Mucosa of rectum (tissue), 2 donors: ENCODE data around the gene PARN.

Source experiments
- H3K27ac ChIP-seq, 2 donors: one replicate each; pipeline ENCODE4 v1.7.0; 2013; ENCODE audit warnings: inconsistent platforms in 2 of 2, low read depth in 2 of 2, low read length in 2 of 2
- H3K27me3 ChIP-seq, 2 donors: one replicate each; pipeline ENCODE4 v1.7.0; 2013; ENCODE audit warnings: low read length in 2 of 2; ENCODE audit not compliant: control insufficient read depth in 2 of 2, insufficient read depth in 2 of 2
- H3K36me3 ChIP-seq, 2 donors: one replicate each; pipeline ENCODE4 v1.7.0; 2013; ENCODE audit warnings: low read length in 2 of 2; ENCODE audit not compliant: control insufficient read depth in 2 of 2, insufficient read depth in 2 of 2
- H3K4me1 ChIP-seq, 2 donors: one replicate each; pipeline ENCODE4 v1.7.0; 2013; ENCODE audit warnings: low read length in 2 of 2, mild to moderate bottlenecking in 1 of 2; ENCODE audit not compliant: control insufficient read depth in 2 of 2, insufficient read depth in 2 of 2
- H3K4me3 ChIP-seq, 2 donors: one replicate each; pipeline ENCODE4 v1.7.0; 2013; ENCODE audit warnings: low read length in 2 of 2
- H3K9ac ChIP-seq, 2 donors: one replicate each; pipeline ENCODE4 v1.7.0; 2013; ENCODE audit warnings: low read length in 2 of 2, low read depth in 1 of 2, mild to moderate bottlenecking in 1 of 2
- H3K9me3 ChIP-seq, 2 donors: one replicate each; pipeline ENCODE4 v1.7.0; 2013; ENCODE audit warnings: low read length in 2 of 2; ENCODE audit not compliant: control insufficient read depth in 2 of 2
- donor health status: healthy.
- donor health status: Normal muscosa, but diverticular disease.

The PARN gene

GRCh38 chr16:14485811-14486519 lies 144.1 kb downstream of the PARN start:
- Histone ChIP-seq H3K36me3 (peaks cover 8 to 15% of the 10 kb centered on the region in 2 donors), H3K4me3 (peak overlapping the region in 1 of 2 donors; percentile 59), H3K27me3 (no peaks in the 10 kb centered on the region), H3K27ac (no peak overlapping the region), H3K4me1 (peaks cover 0 to 12% of the 10 kb centered on the region in 2 donors), H3K9me3 (no peaks in the 10 kb centered on the region), H3K9ac (no peak overlapping the region)

GRCh38 chr16:14485121-14485551 lies 144.9 kb downstream of the PARN start:
- peaks cover 0 to 12% of the 10 kb centered on the region in 2 donors for H3K4me1 ChIP-seq
- H3K27me3 ChIP-seq = no peaks in the 10 kb centered on the region
- H3K27ac ChIP-seq = no peak overlapping the region

GRCh38 chr16:14483819-14484385 lies 146.2 kb downstream of the PARN start:
- no peak overlapping the region for H3K4me3 ChIP-seq
- peaks cover 12 to 24% of the 10 kb centered on the region in 2 donors for H3K36me3 ChIP-seq
- no peaks in the 10 kb centered on the region for H3K27me3 ChIP-seq
- no peak overlapping the region for H3K9ac ChIP-seq
- no peaks in the 10 kb centered on the region for H3K9me3 ChIP-seq
- H3K27ac ChIP-seq = no peak overlapping the region
- H3K4me1 ChIP-seq = peaks cover 0 to 12% of the 10 kb centered on the region in 2 donors

More at GRCh38 chr16:14485121-14485551, 144.9 kb downstream of the PARN start:
- Histone ChIP-seq H3K36me3 (peaks cover 12 to 21% of the 10 kb centered on the region in 2 donors), H3K4me3 (no peak overlapping the region), H3K9me3 (no peaks in the 10 kb centered on the region), H3K9ac (peak overlapping the region in 1 of 2 donors; percentile 24)

GRCh38 chr16:14476183-14476582 lies 153.9 kb downstream of the PARN start:
- Histone ChIP-seq H3K4me1 (no peaks in the 10 kb centered on the region), H3K27ac (no peak overlapping the region), H3K36me3 (peaks cover 4 to 13% of the 10 kb centered on the region in 2 donors), H3K27me3 (no peaks in the 10 kb centered on the region), H3K9ac (no peak overlapping the region), H3K9me3 (no peaks in the 10 kb centered on the region), H3K4me3 (no peak overlapping the region)

GRCh38 chr16:14475370-14476139 lies 154.5 kb downstream of the PARN start:
- H3K4me3 ChIP-seq = no peak overlapping the region
- H3K4me1 ChIP-seq = no peaks in the 10 kb centered on the region
- H3K36me3 ChIP-seq = peaks cover 3 to 11% of the 10 kb centered on the region in 2 donors
- no peaks in the 10 kb centered on the region for H3K9me3 ChIP-seq
- H3K27ac ChIP-seq = no peak overlapping the region
- no peak overlapping the region for H3K9ac ChIP-seq
- H3K27me3 ChIP-seq = no peaks in the 10 kb centered on the region

GRCh38 chr16:14473488-14473887 lies 156.6 kb downstream of the PARN start:
- no peak overlapping the region for H3K27ac ChIP-seq
- H3K9me3 ChIP-seq = no peaks in the 10 kb centered on the region
- H3K9ac ChIP-seq = no peak overlapping the region
- H3K4me1 ChIP-seq = no peaks in the 10 kb centered on the region
- H3K4me3 ChIP-seq = no peak overlapping the region
- peaks cover 0 to 4% of the 10 kb centered on the region in 2 donors for H3K36me3 ChIP-seq
- no peaks in the 10 kb centered on the region for H3K27me3 ChIP-seq

GRCh38 chr16:14472357-14472756 lies 157.7 kb downstream of the PARN start:
- no peak overlapping the region for H3K4me3 ChIP-seq
- peaks cover 0 to 4% of the 10 kb centered on the region in 2 donors for H3K36me3 ChIP-seq
- H3K27ac ChIP-seq = no peak overlapping the region
- no peak overlapping the region for H3K9ac ChIP-seq
- no peaks in the 10 kb centered on the region for H3K4me1 ChIP-seq
- H3K27me3 ChIP-seq = no peaks in the 10 kb centered on the region
- H3K9me3 ChIP-seq = no peaks in the 10 kb centered on the region

GRCh38 chr16:14470788-14471187 lies 159.3 kb downstream of the PARN start:
- H3K4me1 ChIP-seq = no peaks in the 10 kb centered on the region
- no peaks in the 10 kb centered on the region for H3K9me3 ChIP-seq
- no peak overlapping the region for H3K9ac ChIP-seq
- no peak overlapping the region for H3K27ac ChIP-seq
- no peak overlapping the region for H3K4me3 ChIP-seq
- no peaks in the 10 kb centered on the region for H3K27me3 ChIP-seq
- H3K36me3 ChIP-seq = peaks cover 0 to 4% of the 10 kb centered on the region in 2 donors

GRCh38 chr16:14465799-14466198 lies 164.3 kb downstream of the PARN start:
- H3K9ac ChIP-seq = no peak overlapping the region
- H3K4me1 ChIP-seq = no peaks in the 10 kb centered on the region
- no peak overlapping the region for H3K27ac ChIP-seq
- no peaks in the 10 kb centered on the region for H3K36me3 ChIP-seq
- H3K27me3 ChIP-seq = no peaks in the 10 kb centered on the region
- H3K9me3 ChIP-seq = no peaks in the 10 kb centered on the region
- H3K4me3 ChIP-seq = no peak overlapping the region

GRCh38 chr16:14464796-14465195 lies 165.3 kb downstream of the PARN start:
- no peak overlapping the region for H3K9ac ChIP-seq
- H3K36me3 ChIP-seq = no peaks in the 10 kb centered on the region
- no peak overlapping the region for H3K27ac ChIP-seq
- H3K4me3 ChIP-seq = no peak overlapping the region
- H3K27me3 ChIP-seq = no peaks in the 10 kb centered on the region
- H3K9me3 ChIP-seq = no peaks in the 10 kb centered on the region
- no peaks in the 10 kb centered on the region for H3K4me1 ChIP-seq
